SK-N-SH treated with all-trans-retinoic acid at 6 μM for 48 hours (cell line): ENCODE data around the gene KIAA0319L.

ENCODE experiments used
- GLIS3 ChIP-seq: fragments of 250-450 bp; sonication (Bioruptor Pico); IDR thresholded peaks from 2 replicates; pipeline ENCODE4 v1.5.0; 2020; ENCODE audit warnings: mild to moderate bottlenecking, moderate library complexity
- TF ChIP-seq, protein P1 (sequence below): fragments of 250-450 bp; sonication (Bioruptor Pico); IDR thresholded peaks from 2 replicates; pipeline ENCODE4 v1.8.0; 2021; ENCODE audit warnings: low read depth, mild to moderate bottlenecking, moderate library complexity, borderline replicate concordance

DNA sequence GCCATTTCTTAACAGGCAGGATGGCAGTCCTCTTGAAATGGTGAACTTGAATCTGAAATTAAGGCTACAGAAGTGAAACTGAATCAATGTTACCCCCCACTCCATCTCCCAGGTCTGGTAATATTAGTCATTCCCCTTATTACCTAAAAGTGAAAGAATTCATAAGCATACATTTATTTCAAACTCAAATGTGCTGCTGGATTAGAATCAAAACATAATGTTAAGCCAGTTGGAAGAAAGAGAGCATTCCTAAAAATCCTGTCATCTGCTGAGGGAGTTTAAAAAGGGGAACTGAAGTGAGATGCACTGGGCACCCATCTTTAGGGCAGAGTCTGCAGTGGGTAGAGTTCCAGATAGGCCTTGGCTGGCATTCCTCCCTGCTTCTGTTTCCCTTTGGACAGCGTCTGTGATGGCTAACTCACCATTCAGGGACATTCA is 17.4 kb downstream of the KIAA0319L start:
- no peak for TF ChIP-seq GLIS3 (CRISPR knock-in tag)
- TF ChIP-seq, protein P1, sequence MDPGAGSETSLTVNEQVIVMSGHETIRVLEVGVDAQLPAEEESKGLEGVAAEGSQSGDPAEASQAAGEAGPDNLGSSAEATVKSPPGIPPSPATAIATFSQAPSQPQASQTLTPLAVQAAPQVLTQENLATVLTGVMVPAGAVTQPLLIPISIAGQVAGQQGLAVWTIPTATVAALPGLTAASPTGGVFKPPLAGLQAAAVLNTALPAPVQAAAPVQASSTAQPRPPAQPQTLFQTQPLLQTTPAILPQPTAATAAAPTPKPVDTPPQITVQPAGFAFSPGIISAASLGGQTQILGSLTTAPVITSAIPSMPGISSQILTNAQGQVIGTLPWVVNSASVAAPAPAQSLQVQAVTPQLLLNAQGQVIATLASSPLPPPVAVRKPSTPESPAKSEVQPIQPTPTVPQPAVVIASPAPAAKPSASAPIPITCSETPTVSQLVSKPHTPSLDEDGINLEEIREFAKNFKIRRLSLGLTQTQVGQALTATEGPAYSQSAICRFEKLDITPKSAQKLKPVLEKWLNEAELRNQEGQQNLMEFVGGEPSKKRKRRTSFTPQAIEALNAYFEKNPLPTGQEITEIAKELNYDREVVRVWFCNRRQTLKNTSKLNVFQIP (CRISPR knock-in tag), result no peak
